Stimulated activated CD4-positive, alpha-beta T cell treated with anti-CD3 and anti-CD28 coated beads, TNF-alpha, amount 100 ng/mL, for 1 hour (primary cell): ENCODE data around the gene CLK1.

Experiments used
- DNase-seq, 3 donors: peaks; one replicate each; pipeline ENCODE4 v3.0.0-alpha.2; 2020; ENCODE audit warnings: low read depth in 3 of 3, low spot score in 1 of 3

The CLK1 gene

GRCh38 chr2:200811333-200812121 is 52.9 kb downstream of the CLK1 start, which contains the start of gene BZW1:
BZW1 (plus strand) TSS chr2:200811910; CDS start chr2:200813218, 1,308 bp downstream.
- DNase-seq: peak; percentile 91 to 95 (median 91)

DNA sequence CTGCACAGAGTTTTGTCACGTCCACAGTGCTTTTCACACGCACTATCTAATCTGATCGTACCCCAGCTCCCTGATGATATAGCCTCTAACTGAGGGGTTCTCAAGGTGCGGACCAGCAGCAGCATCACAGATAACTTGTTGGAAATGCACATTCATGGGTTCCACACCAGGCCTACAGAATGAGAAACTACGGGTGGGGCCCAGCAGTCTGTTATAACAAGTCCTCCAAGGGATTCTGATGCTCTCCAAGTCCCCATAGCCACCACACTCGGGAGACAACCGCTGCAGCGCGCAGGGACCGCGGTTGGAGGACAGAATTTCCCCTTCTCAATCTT is 53.5 kb downstream of the CLK1 start:
- peak in 1 of 3 donors; percentile 0 for DNase-seq

DNA sequence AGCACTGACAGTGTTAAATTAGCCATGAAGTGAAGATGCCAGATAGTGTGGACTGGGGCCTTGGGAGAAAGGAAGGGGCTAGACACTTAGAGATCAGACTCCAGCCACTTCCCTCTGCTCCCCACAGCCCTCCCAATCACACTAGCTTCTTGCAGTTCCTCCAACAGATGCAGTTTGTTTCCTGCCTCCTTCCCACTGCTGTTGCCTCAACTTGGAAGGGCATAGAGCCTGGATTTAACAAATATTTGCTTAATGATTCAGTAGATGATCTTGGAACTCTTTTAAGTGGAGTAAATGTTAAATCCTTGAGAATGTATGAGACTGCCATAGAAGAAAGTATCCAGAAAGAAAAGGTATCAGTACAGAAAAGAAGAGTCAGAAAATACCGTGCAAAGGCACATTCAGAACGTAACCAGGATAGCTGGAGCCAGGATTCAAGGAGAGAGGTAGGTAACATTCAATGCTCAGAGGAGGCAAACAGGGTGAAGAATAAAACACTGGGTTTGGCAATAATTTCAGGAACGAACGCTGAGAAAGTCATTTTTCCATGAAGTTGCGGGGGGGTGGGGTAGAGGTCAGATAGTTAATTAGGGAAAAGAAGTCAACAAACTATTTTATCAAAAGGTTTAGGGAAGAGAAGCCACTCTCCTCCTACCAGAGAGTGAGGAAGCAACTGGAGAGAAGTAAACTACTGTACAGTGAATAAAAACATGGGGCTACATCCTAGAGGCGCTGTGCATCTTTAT is 54.0 kb downstream of the CLK1 start:
- DNase-seq: no peak

DNA sequence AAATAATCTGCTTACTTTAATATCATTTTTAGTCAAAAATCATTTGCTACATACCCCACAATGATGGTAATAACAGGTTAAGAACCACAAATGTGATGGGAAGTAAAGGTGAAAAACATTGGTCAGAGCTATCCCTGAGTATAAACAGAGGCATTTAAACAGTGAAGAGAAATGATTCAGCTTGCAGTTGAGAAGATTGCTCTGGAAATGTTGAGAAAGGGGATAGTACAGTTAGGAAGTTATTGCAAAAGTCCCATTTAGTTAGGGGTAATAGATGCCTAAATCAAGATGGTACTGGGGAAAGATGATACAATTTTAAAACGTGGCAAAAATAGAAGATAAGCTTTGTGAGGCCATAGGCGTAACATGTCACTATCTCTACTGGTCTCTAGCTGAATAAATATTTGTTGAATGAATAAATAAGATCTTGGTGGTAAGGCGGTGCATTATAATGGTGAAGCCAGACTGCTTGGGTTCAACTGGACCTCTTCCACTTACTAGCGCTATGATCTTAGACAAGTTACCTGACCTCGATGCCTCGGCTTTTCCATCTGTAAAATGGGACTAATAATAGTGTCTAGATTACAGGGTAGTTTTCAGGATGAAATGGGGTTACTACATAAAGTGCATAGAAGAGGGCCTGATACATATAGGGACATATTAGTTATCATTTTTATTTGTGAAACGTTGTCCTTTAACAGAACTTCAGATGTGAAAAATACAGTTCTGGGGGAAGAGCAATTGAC is 54.8 kb downstream of the CLK1 start:
- DNase-seq: no peak
